Epithelial cell of proximal tubule (primary cell): ENCODE data around the gene PARVA. TPM values are rescaled to one million over a fixed set of nuclear protein-coding genes. Genes with fewer than 3 reads are reported as not detected.

Experiments used
- DNase-seq: peaks from one replicate; pipeline ENCODE4 v3.0.0-alpha.2; 2011; ENCODE audit warnings: low read depth
- H3K4me3 ChIP-seq: 2 replicates; pipeline ENCODE4 v1.5.1; 2011; ENCODE audit warnings: low read depth, mild to moderate bottlenecking, low read length
- CTCF ChIP-seq: conservative IDR thresholded peaks from 2 replicates; pipeline ENCODE4 v1.5.1; 2012; ENCODE audit warnings: low read depth, mild to moderate bottlenecking, low read length
- total RNA-seq: library from RNA; depleted of rRNA; stranded (reverse); fragments of >200 nt; gene quantifications from 2 replicates; pipeline ENCODE4 v1.2.3, GENCODE V29; 2015

The PARVA gene
- total RNA-seq, 1 donor from 2014 or later, result 32.6 TPM

DNA sequence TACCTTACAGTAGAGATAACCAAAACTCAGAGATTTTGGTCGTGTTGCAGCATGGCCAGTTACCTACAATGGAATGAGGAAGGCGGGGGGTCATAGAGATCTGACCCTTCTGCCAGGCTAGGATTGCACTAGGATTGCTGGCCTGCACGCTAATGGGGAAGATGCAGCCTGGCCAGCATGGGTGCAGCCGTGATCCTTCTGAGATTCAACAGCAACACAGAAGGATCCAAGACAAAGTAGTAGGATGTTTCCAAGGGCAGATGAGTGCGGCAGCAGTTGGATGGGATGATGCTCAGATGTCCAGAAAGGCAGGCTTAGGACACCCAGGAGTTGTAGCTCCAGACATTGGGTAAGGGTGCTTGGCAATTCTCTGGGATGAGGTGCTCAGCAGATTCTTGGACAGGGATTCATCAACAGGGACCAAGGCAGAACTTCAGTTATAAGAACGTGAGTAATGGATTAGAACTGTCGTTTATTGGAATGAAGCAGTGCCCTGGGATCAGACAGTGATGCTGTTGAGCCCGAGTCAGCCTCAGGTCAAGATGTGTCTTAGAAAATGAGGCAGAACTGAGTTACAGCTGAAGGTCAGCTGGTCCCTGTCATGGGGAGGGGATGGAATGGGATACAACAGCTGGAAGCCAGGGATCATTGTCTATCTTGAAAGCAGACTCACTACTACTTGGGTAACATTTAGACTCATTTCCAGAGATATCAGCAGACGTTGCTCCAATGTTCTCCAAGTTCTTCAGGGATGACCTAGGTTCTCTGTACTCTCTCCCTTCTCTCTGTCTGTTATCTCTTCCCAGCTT, 71.0 kb downstream of the PARVA start:
- TF ChIP-seq CTCF, result no peak
- H3K4me3 ChIP-seq, result no peak overlapping the region

DNA sequence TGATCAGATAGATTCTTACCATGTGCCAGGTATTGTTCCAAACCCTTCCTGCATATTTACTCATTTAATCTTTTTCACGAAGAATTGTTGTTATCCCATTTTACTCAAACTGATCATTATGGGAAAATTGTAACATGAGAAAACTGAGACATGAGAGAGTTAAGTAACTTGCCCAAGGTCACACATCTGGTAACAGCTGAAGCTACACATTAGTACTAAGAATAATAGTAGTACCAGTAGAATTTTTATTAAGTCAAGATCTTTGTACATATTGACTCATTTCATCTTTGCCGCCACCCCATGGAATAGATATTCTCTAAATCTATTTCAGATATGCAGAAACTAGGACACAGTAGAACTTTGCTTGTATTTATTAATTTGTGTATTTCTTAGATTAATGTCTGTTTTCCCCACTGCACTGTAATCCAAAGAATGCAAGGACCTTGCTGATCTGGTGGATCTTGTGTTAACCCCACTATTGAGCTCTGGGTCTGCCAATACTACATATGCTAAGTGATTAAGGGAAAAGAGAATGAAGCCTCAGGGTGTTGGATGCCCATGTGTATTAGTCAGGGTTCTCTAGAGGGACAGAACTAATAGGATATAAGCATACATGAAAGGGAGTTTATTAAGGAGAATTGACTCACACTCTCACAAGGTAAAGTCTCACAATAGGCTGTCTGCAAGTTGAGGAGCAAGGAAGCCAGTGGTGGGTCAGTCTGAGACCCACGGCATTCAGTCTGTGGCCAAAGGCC, 72.8 kb downstream of the PARVA start:
- H3K4me3 ChIP-seq, result no peak overlapping the region
- no peak for TF ChIP-seq CTCF
- no peak for DNase-seq

More for the DNA sequence above, 71.0 kb downstream of the PARVA start:
- DNase-seq, result no peak

- no peak for TF ChIP-seq CTCF
- no peak for DNase-seq
Observed at GRCh38 chr11:12451179-12451814, 73.9 kb downstream of the PARVA start.

GRCh38 chr11:12453243-12453642, 75.9 kb downstream of the PARVA start:
- no peak overlapping the region for H3K4me3 ChIP-seq
- TF ChIP-seq CTCF, result no peak
- DNase-seq, result no peak

More at GRCh38 chr11:12451179-12451814, 73.9 kb downstream of the PARVA start:
- H3K4me3 ChIP-seq, result no peak overlapping the region

DNA sequence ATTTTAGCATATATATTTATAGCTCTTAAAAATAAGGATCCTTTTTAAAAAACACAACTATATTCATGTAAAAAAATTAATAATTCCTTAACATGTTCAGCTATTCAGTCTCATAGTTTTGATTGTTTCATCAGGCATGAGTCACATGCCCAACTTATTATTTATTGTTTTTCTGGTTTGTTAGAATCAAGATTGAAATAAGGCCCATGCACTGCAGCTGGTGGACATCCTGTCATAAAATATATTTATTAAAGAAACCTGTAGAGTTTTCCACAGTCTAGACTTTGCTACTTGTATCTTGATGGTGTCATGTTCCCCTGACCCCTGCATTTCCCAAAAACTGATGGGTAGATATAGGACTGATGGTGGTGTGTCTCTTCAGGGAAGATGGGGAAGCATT, 77.4 kb downstream of the PARVA start:
- no peak for DNase-seq
- TF ChIP-seq CTCF, result no peak
- H3K4me3 ChIP-seq, result no peak overlapping the region

DNA sequence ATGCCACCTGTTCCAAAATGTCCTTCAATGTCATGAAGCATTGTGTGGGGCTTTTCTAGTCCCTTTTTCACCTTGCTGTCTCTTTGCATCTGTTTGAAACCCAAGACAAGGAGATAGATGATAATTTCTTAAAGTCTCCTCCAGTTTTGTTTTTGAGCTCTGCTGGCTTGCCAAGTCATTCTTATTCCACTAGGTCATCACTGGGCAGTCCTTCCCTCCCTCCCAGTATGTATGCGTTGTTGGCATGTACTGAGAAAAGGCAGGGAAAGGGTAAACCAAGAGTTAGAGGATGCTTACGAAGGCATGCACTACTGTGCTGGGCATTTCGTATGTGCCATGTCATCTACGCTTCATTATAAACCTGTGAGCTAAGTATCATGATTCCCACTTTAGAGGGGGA, 78.6 kb downstream of the PARVA start:
- no peak overlapping the region for H3K4me3 ChIP-seq
- no peak for TF ChIP-seq CTCF
- no peak for DNase-seq
